Measurements from ENCODE around the gene GPR158.

The GPR158 gene

GRCh38 chr10:25245165-25245564 lies 70.4 kb downstream of the GPR158 start:
- no peak for DNase-seq
- no peak for ATAC-seq
- Mint-ChIP-seq H3K27me3 (no peaks in the 10 kb centered on the region), H3K4me3 (no peak overlapping the region), H3K27ac (no peak overlapping the region), H3K9me3 (no peaks in the 10 kb centered on the region), H3K4me1 (no peaks in the 10 kb centered on the region)

GRCh38 chr10:25257646-25258045 lies 82.8 kb downstream of the GPR158 start:
- H3K9me3 Mint-ChIP-seq, result no peaks in the 10 kb centered on the region
- H3K4me3 Mint-ChIP-seq, result no peak overlapping the region
- H3K27ac Mint-ChIP-seq, result no peak overlapping the region
- ATAC-seq (no peak), DNase-seq (no peak)
- H3K27me3 Mint-ChIP-seq, result no peaks in the 10 kb centered on the region
- H3K4me1 Mint-ChIP-seq, result no peaks in the 10 kb centered on the region

GRCh38 chr10:25261110-25261509 lies 86.3 kb downstream of the GPR158 start:
- H3K27me3 Mint-ChIP-seq, result no peaks in the 10 kb centered on the region
- ATAC-seq (no peak), DNase-seq (no peak)
- no peak overlapping the region for H3K27ac Mint-ChIP-seq
- H3K9me3 Mint-ChIP-seq, result no peaks in the 10 kb centered on the region
- H3K4me1 Mint-ChIP-seq, result no peaks in the 10 kb centered on the region
- no peak overlapping the region for H3K4me3 Mint-ChIP-seq

GRCh38 chr10:25261558-25261957 lies 86.8 kb downstream of the GPR158 start:
- Mint-ChIP-seq H3K9me3 (no peaks in the 10 kb centered on the region), H3K4me1 (no peaks in the 10 kb centered on the region), H3K27ac (no peak overlapping the region), H3K4me3 (no peak overlapping the region), H3K27me3 (no peaks in the 10 kb centered on the region)
- DNase-seq, result no peak
- no peak for ATAC-seq

- Mint-ChIP-seq H3K4me1 (no peaks in the 10 kb centered on the region), H3K27ac (no peak overlapping the region), H3K27me3 (no peaks in the 10 kb centered on the region), H3K4me3 (no peak overlapping the region), H3K9me3 (no peaks in the 10 kb centered on the region)
- ATAC-seq, result no peak
- no peak for DNase-seq
These were observed 89.1 kb downstream of the GPR158 start for GRCh38 chr10:25263931-25264330.

GRCh38 chr10:25278180-25278579 lies 103.4 kb downstream of the GPR158 start:
- Mint-ChIP-seq H3K9me3 (peaks cover 17 to 24% of the 10 kb centered on the region in 2 donors), H3K27ac (no peak overlapping the region), H3K4me1 (no peaks in the 10 kb centered on the region), H3K4me3 (no peak overlapping the region), H3K27me3 (no peaks in the 10 kb centered on the region)
- ATAC-seq (no peak), DNase-seq (no peak)

GRCh38 chr10:25280076-25280475 lies 105.3 kb downstream of the GPR158 start:
- no peak overlapping the region for H3K27ac Mint-ChIP-seq
- H3K4me3 Mint-ChIP-seq, result no peak overlapping the region
- ATAC-seq (no peak), DNase-seq (no peak)
- no peaks in the 10 kb centered on the region for H3K27me3 Mint-ChIP-seq
- peaks cover 17 to 27% of the 10 kb centered on the region in 2 donors for H3K9me3 Mint-ChIP-seq
- no peaks in the 10 kb centered on the region for H3K4me1 Mint-ChIP-seq

- ATAC-seq (no peak), DNase-seq (no peak)
- Mint-ChIP-seq H3K27ac (no peak overlapping the region), H3K9me3 (peaks cover 17 to 32% of the 10 kb centered on the region in 2 donors), H3K27me3 (no peaks in the 10 kb centered on the region), H3K4me1 (no peaks in the 10 kb centered on the region), H3K4me3 (no peak overlapping the region)
These were observed 105.8 kb downstream of the GPR158 start for GRCh38 chr10:25280573-25280972.

GRCh38 chr10:25285809-25286208 lies 111.0 kb downstream of the GPR158 start:
- H3K4me3 Mint-ChIP-seq, result no peak overlapping the region
- H3K4me1 Mint-ChIP-seq, result no peaks in the 10 kb centered on the region
- no peak overlapping the region for H3K27ac Mint-ChIP-seq
- ATAC-seq, result no peak
- H3K9me3 Mint-ChIP-seq, result peaks cover 14 to 32% of the 10 kb centered on the region in 2 donors
- DNase-seq, result no peak
- no peaks in the 10 kb centered on the region for H3K27me3 Mint-ChIP-seq

- Mint-ChIP-seq H3K4me1 (no peaks in the 10 kb centered on the region), H3K27me3 (no peaks in the 10 kb centered on the region), H3K4me3 (no peak overlapping the region), H3K27ac (no peak overlapping the region), H3K9me3 (peaks cover 14 to 32% of the 10 kb centered on the region in 2 donors)
- no peak for ATAC-seq
- no peak for DNase-seq
These were observed 113.4 kb downstream of the GPR158 start for GRCh38 chr10:25288181-25288580.

GRCh38 chr10:25294032-25294926 lies 119.5 kb downstream of the GPR158 start:
- Mint-ChIP-seq H3K4me3 (no peak overlapping the region), H3K27ac (no peak overlapping the region), H3K27me3 (no peaks in the 10 kb centered on the region), H3K4me1 (no peaks in the 10 kb centered on the region), H3K9me3 (peaks cover 0 to 4% of the 10 kb centered on the region in 2 donors)
- DNase-seq (no peak), ATAC-seq (no peak)

- Mint-ChIP-seq H3K27me3 (no peaks in the 10 kb centered on the region), H3K4me1 (no peaks in the 10 kb centered on the region), H3K4me3 (no peak overlapping the region), H3K27ac (no peak overlapping the region), H3K9me3 (peaks cover 0 to 4% of the 10 kb centered on the region in 2 donors)
- DNase-seq (no peak), ATAC-seq (no peak)
These were observed 121.5 kb downstream of the GPR158 start for GRCh38 chr10:25296324-25296723.

- no peak overlapping the region for H3K27ac Mint-ChIP-seq
- H3K4me1 Mint-ChIP-seq, result no peaks in the 10 kb centered on the region
- H3K4me3 Mint-ChIP-seq, result no peak overlapping the region
- no peaks in the 10 kb centered on the region for H3K27me3 Mint-ChIP-seq
- ATAC-seq (no peak), DNase-seq (no peak)
- H3K9me3 Mint-ChIP-seq, result peaks cover 0 to 4% of the 10 kb centered on the region in 2 donors
These were observed 122.7 kb downstream of the GPR158 start for GRCh38 chr10:25297466-25297865.

GRCh38 chr10:25300073-25300472 lies 125.3 kb downstream of the GPR158 start:
- DNase-seq, result no peak
- no peak overlapping the region for H3K27ac Mint-ChIP-seq
- no peak overlapping the region for H3K4me3 Mint-ChIP-seq
- H3K27me3 Mint-ChIP-seq, result no peaks in the 10 kb centered on the region
- no peaks in the 10 kb centered on the region for H3K4me1 Mint-ChIP-seq
- ATAC-seq, result no peak
- peaks cover under 1 to 3% of the 10 kb centered on the region in 2 donors for H3K9me3 Mint-ChIP-seq

- ATAC-seq, result no peak
- Mint-ChIP-seq H3K4me1 (no peaks in the 10 kb centered on the region), H3K27me3 (no peaks in the 10 kb centered on the region), H3K4me3 (no peak overlapping the region), H3K9me3 (peaks cover 7 to 23% of the 10 kb centered on the region in 2 donors), H3K27ac (no peak overlapping the region)
- no peak for DNase-seq
These were observed 129.8 kb downstream of the GPR158 start for GRCh38 chr10:25304606-25305005.

- peaks cover 7 to 29% of the 10 kb centered on the region in 2 donors for H3K9me3 Mint-ChIP-seq
- H3K27me3 Mint-ChIP-seq, result no peaks in the 10 kb centered on the region
- H3K27ac Mint-ChIP-seq, result no peak overlapping the region
- H3K4me1 Mint-ChIP-seq, result no peaks in the 10 kb centered on the region
- DNase-seq, result no peak
- no peak overlapping the region for H3K4me3 Mint-ChIP-seq
- ATAC-seq, result no peak
These were observed 131.6 kb downstream of the GPR158 start for GRCh38 chr10:25306386-25306785.

- Mint-ChIP-seq H3K27ac (no peak overlapping the region), H3K4me3 (no peak overlapping the region), H3K4me1 (no peaks in the 10 kb centered on the region), H3K27me3 (no peaks in the 10 kb centered on the region), H3K9me3 (peaks cover 7 to 29% of the 10 kb centered on the region in 2 donors)
- no peak for DNase-seq
- no peak for ATAC-seq
These were observed 133.5 kb downstream of the GPR158 start for GRCh38 chr10:25308278-25308677.
